IMR-90 (cell line): ENCODE results near the gene SYCP1. TPM values are rescaled to one million over a fixed set of nuclear protein-coding genes. Genes with fewer than 3 reads are reported as not detected.

Experiments
- ATAC-seq: fragments of 200-7000 bp; cut with Tn5 transposase; 2 replicates; pipeline ENCODE4 v1.9.1; 2020; ENCODE audit warnings: low read depth, mild to moderate bottlenecking, moderate library complexity
- BruUV-seq: library from RNA; stranded (reverse); fragments of 400-500 nt; replicated peaks from 2 replicates; lab custom pipeline; 2021; lab: Mats Ljungman, UMichigan
- CTCF ChIA-PET: fragments of 300-600 bp; formaldehyde crosslinking; extraction: SDS; loops from one replicate; lab custom pipeline; 2021; ENCODE audit warnings: antibody characterized with exemption; lab: Yijun Ruan, JAX
- POLR2A ChIA-PET: fragments of 300-600 bp; sonication (Branson Sonifier 250); formaldehyde crosslinking; loops from one replicate; lab custom pipeline; 2022; ENCODE audit warnings: antibody characterized with exemption; ENCODE audit not compliant: unreplicated experiment; lab: Charles Lee
- DNase-seq: peaks from one replicate; pipeline ENCODE4 v3.0.0; 2013
- H2AFZ ChIP-seq: replicated peaks from 2 replicates; pipeline ENCODE3; 2013; ENCODE audit warnings: low read length, mild to moderate bottlenecking; ENCODE audit not compliant: poor library complexity
- H2AK5ac ChIP-seq: 2 replicates; pipeline ENCODE4 v1.6.1; 2013; ENCODE audit warnings: low read depth, low read length, inconsistent platforms
- H2AK9ac ChIP-seq: replicated peaks from 2 replicates; pipeline ENCODE3; 2013; ENCODE audit warnings: mild to moderate bottlenecking, low read depth, low read length, moderate library complexity; ENCODE audit not compliant: poor library complexity
- H2BK120ac ChIP-seq: 2 replicates; pipeline ENCODE4 v1.6.1; 2013; ENCODE audit warnings: low read depth, low read length, inconsistent platforms
- H2BK15ac ChIP-seq: 3 replicates; pipeline ENCODE4 v1.6.1; 2013; ENCODE audit warnings: low read depth, low read length, inconsistent platforms
- H2BK20ac ChIP-seq: 2 replicates; pipeline ENCODE4 v1.6.1; 2013; ENCODE audit warnings: low read depth, mild to moderate bottlenecking, inconsistent platforms, low read length, moderate library complexity
- H2BK5ac ChIP-seq: 2 replicates; pipeline ENCODE4 v1.6.1; 2013; ENCODE audit warnings: mild to moderate bottlenecking, low read depth, low read length, inconsistent platforms; ENCODE audit not compliant: poor library complexity, severe bottlenecking
- H3K14ac ChIP-seq: replicated peaks from 2 replicates; pipeline ENCODE4 v1.6.1; 2013; ENCODE audit warnings: low read depth, low read length, inconsistent platforms
- H3K18ac ChIP-seq: 2 replicates; pipeline ENCODE4 v1.6.1; 2013; ENCODE audit warnings: low read depth, low read length, control low read depth
- H3K23ac ChIP-seq: 2 replicates; pipeline ENCODE4 v1.6.1; 2013; ENCODE audit warnings: low read depth, low read length, inconsistent platforms
- H3K27ac ChIP-seq: 2 replicates; pipeline ENCODE4 v1.5.1; 2013; ENCODE audit warnings: mild to moderate bottlenecking, control low read depth, low read length; ENCODE audit not compliant: insufficient read depth
- H3K27me3 ChIP-seq: 2 replicates; pipeline ENCODE4 v1.6.1; 2013; ENCODE audit warnings: low read length; ENCODE audit not compliant: control insufficient read depth, insufficient read depth
- H3K36me3 ChIP-seq: 2 replicates; pipeline ENCODE4 v1.6.1; 2013; ENCODE audit warnings: low read length, mixed read lengths; ENCODE audit not compliant: control insufficient read depth, insufficient read depth
- H3K4ac ChIP-seq: 2 replicates; pipeline ENCODE4 v1.6.1; 2013; ENCODE audit warnings: low read depth, low read length, inconsistent platforms
- H3K4me1 ChIP-seq: 2 replicates; pipeline ENCODE4 v1.6.1; 2013; ENCODE audit warnings: low read length, mixed read lengths; ENCODE audit not compliant: control insufficient read depth, insufficient read depth
- H3K4me2 ChIP-seq: 2 replicates; pipeline ENCODE4 v1.6.1; 2013; ENCODE audit warnings: low read depth, mild to moderate bottlenecking, control low read depth, low read length, moderate library complexity
- H3K4me3 ChIP-seq: 2 replicates; pipeline ENCODE4 v1.5.1; 2013; ENCODE audit warnings: low read depth, mild to moderate bottlenecking, control low read depth, low read length, moderate library complexity; ENCODE audit not compliant: insufficient read depth
- H3K56ac ChIP-seq: 2 replicates; pipeline ENCODE4 v1.6.1; 2013; ENCODE audit warnings: low read length, inconsistent platforms; ENCODE audit not compliant: insufficient read depth; ENCODE audit errors: extremely low read depth
- H3K79me1 ChIP-seq, 2 experiments: 2 replicates each; pipeline ENCODE4 v1.6.1; 2013; ENCODE audit warnings: low read length in 2 of 2, inconsistent platforms in 1 of 2, low read depth in 1 of 2
- H3K9ac ChIP-seq: 2 replicates; pipeline ENCODE4 v1.6.1; 2013; ENCODE audit warnings: low read depth, low read length, control low read depth
- H3K9me1 ChIP-seq: 2 replicates; pipeline ENCODE4 v1.6.1; 2013; ENCODE audit warnings: low read length, inconsistent platforms; ENCODE audit not compliant: insufficient read depth
- H3K9me3 ChIP-seq: 2 replicates; pipeline ENCODE4 v1.6.1; 2013; ENCODE audit warnings: low read length; ENCODE audit not compliant: control insufficient read depth, insufficient read depth
- H4K20me1 ChIP-seq: 2 replicates; pipeline ENCODE4 v1.6.1; 2013; ENCODE audit warnings: low read length, inconsistent platforms; ENCODE audit not compliant: insufficient read depth
- H4K5ac ChIP-seq: 2 replicates; pipeline ENCODE4 v1.6.1; 2013; ENCODE audit warnings: mild to moderate bottlenecking, low read depth, low read length, control low read depth
- H4K8ac ChIP-seq, 2 experiments: 2 replicates each; pipeline ENCODE4 v1.6.1; 2013; ENCODE audit warnings: low read depth in 2 of 2, low read length in 2 of 2, control low read depth in 1 of 2, inconsistent platforms in 1 of 2
- H4K91ac ChIP-seq: 2 replicates; pipeline ENCODE4 v1.6.1; 2013; ENCODE audit warnings: low read depth, low read length, inconsistent platforms; ENCODE audit not compliant: insufficient read depth
- BHLHE40 ChIP-seq: fragments of 150-350 bp; IDR thresholded peaks from 2 replicates; pipeline ENCODE4 v1.6.1; 2016; ENCODE audit warnings: mild to moderate bottlenecking, low read depth, low read length
- CEBPB ChIP-seq: IDR thresholded peaks from 2 replicates; pipeline ENCODE4 v1.6.1; 2012; ENCODE audit warnings: low read depth, low read length, improper control_type of control experiment
- ELK1 ChIP-seq: fragments of 150-350 bp; IDR thresholded peaks from 2 replicates; pipeline ENCODE4 v1.6.1; 2016; ENCODE audit warnings: low read depth, mild to moderate bottlenecking, low read length, moderate library complexity, borderline replicate concordance
- MAFK ChIP-seq: IDR thresholded peaks from 2 replicates; pipeline ENCODE4 v1.6.1; 2012; ENCODE audit warnings: low read depth, low read length, improper control_type of control experiment
- MAZ ChIP-seq: IDR thresholded peaks from 2 replicates; pipeline ENCODE4 v1.6.1; 2012; ENCODE audit warnings: low read depth, mild to moderate bottlenecking, low read length, improper control_type of control experiment, moderate library complexity, borderline replicate concordance
- MXI1 ChIP-seq: IDR thresholded peaks from 2 replicates; pipeline ENCODE4 v1.6.1; 2012; ENCODE audit warnings: low read depth, mild to moderate bottlenecking, low read length, moderate library complexity, borderline replicate concordance
- WGBS, 2 experiments: methylation state at CpG; one replicate each; pipeline versions ENCODE4 v1.1.5 to v1.1.7; 2013; ENCODE audit warnings: missing lambda C conversion rate in 2 of 2; ENCODE audit not compliant: insufficient read length in 1 of 2; ENCODE audit errors: extremely low coverage in 2 of 2; 5-methylcytosine and 5-hydroxymethylcytosine counted together
- dilution Hi-C: fragments of 300-500 bp; cut with HindIII; formaldehyde crosslinking; loops from one replicate; pipeline ENCODE4 v1.14.3; 2018; ENCODE audit warnings: low sequenced_read_pairs; ENCODE audit not compliant: unreplicated experiment
- in situ Hi-C: fragments of 300-500 bp; cut with MboI; formaldehyde crosslinking; loops from 3 replicates; pipeline ENCODE4 v1.14.3; 2019; ENCODE audit warnings: low sequenced_read_pairs, inconsistent platforms, mixed read lengths
- intact Hi-C: fragments of 100-400 bp; cut with micrococcal nuclease; formaldehyde crosslinking; loops from 2 replicates; pipeline ENCODE4 v1.10.0; 2022
- polyA plus RNA-seq, 3 experiments: library from polyadenylated mRNA; depleted of rRNA; stranded (reverse); fragments of >200 nt; gene quantifications; 2 replicates each; pipeline ENCODE4 v1.2.3, GENCODE V29; 2012; ENCODE audit warnings: low replicate concordance in 1 of 3
- total RNA-seq: library from RNA; depleted of rRNA; stranded (reverse); fragments of >200 nt; gene quantifications from 2 replicates; pipeline ENCODE4 v1.2.3, GENCODE V29; 2012

The SYCP1 gene
- total and polyA plus RNA-seq, 2 of the 4 experiments (the other 2 are of a cell fraction): not detected

GRCh38 chr1:115036814-115037507 lies 182.3 kb downstream of the SYCP1 start:
- TF ChIP-seq CEBPB: no peak
- no peak for TF ChIP-seq MXI1
- TF ChIP-seq BHLHE40: no peak
- TF ChIP-seq ELK1: no peak
- TF ChIP-seq MAZ: no peak
- no peak for TF ChIP-seq MAFK
- DNase-seq (no peak), ATAC-seq (no peak; the same call in 1 of the 2 replicates)
- Histone ChIP-seq H3K4ac (no peak overlapping the region), H3K27me3 (peaks cover 4% of the 10 kb centered on the region), H3K27ac (no peak overlapping the region), H3K79me1 (no peaks in the 10 kb centered on the region), H3K4me2 (no peak overlapping the region), H3K36me3 (no peaks in the 10 kb centered on the region), H3K9ac (no peak overlapping the region), H3K14ac (no peak overlapping the region), H4K8ac (no peak overlapping the region), H3K9me1 (no peaks in the 10 kb centered on the region), H2BK5ac (no peak overlapping the region), H2AK5ac (no peak overlapping the region), H4K91ac (no peak overlapping the region), H2AK9ac (no peak overlapping the region), H2BK15ac (no peak overlapping the region), H3K56ac (no peak overlapping the region), H3K9me3 (no peaks in the 10 kb centered on the region), H2AFZ (no peak overlapping the region), H2BK20ac (no peak overlapping the region), H2BK120ac (no peak overlapping the region), H3K4me1 (peaks cover 1% of the 10 kb centered on the region; the same call in 1 of the 2 replicates), H3K4me3 (no peak overlapping the region), H3K23ac (no peak overlapping the region), H3K18ac (no peak overlapping the region), H4K20me1 (no peaks in the 10 kb centered on the region), H4K5ac (no peak overlapping the region)
- WGBS, 2 experiments: 43% methylated on average over 1 of the region's 4 CpGs; no CpG with 5 or more reads in 1 of the 2 experiments
- BruUV-seq: no TSS peak
- intact Hi-C loops: no loop called here
- dilution Hi-C loops: no loop called here
- ChIA-PET CTCF (interaction anchor here (1.4 kb wide), 1 partner anchor 16 kb away, joined by 3 read pairs; no protein-coding TSS in a partner anchor), POLR2A (no interaction called here)
- in situ Hi-C loops: no loop called here
